ENCODE results near the gene TFDP2.

TFDP2 gene

DNA sequence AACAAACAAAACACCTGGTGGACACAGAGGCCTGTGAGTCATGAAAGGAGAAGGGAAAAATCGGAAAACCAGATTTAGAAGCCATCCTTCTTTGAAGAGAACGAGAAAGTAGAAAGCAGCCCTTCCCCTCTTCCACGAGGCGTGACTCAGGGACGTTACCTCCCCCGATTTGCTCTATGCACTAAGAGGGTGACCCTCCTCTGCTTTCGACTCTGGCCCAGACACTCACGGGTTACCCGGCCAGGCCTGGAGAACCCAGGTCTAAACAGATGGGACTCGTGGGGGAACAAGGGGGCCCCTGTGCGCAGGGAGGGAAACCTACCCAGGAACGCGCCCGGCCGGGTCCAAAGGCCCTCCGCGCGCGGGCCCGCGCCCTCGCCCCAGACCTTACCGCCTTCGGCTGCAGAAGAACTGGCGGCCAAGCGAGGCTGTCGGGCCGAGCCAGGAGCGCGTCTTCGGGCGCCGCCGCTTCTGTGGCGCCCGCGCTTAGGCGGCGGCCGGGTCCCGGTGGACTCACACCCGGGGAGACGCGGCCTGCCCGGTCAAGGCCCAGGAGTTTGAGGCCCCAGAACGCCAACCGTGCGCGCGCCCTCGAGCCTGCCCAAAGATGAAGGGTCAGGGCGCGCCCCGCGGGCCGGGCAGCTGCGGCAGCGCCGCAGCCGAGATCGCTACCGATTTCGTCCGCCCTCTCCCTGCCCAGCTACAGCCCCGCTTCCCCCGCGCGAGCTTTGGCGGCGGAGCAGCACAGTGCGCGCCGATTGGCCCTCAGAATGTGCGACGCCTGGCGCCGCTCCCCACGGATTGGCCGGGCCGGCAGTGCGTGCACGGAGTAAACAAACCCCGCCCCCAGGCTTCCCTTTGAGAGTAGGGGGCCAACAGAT, at the start of gene TFDP2:
Gene TFDP2, minus strand, starts transcription at position 753 of the 881 bp plus-strand sequence. CDS start 47,795 bp downstream, outside the sequence.
- TF ChIP-seq CEBPB (IDR thresholded peaks at IDR 0.05) (no peak), TAF1 (IDR thresholded peaks at IDR 0.05; ENCODE audit: low read depth) (peak; percentile 46; the same call in 1 of the 2 replicates), MAX (IDR thresholded peaks at IDR 0.05) (peak; percentile 82), NFIC (IDR thresholded peaks at IDR 0.05) (no peak), REST (IDR thresholded peaks at IDR 0.05; ENCODE audit: low read depth) (no peak), YY1 (IDR thresholded peaks at IDR 0.05; ENCODE audit: low read depth) (no peak), EGR1 (IDR thresholded peaks at IDR 0.05) (no peak), FOXM1 (IDR thresholded peaks at IDR 0.05; ENCODE audit: borderline replicate concordance, low read depth) (no peak), TEAD4 (IDR thresholded peaks at IDR 0.05) (no peak), USF1 (IDR thresholded peaks at IDR 0.05) (no peak), CREB1 (IDR thresholded peaks at IDR 0.05; ENCODE audit: low read depth) (peak; percentile 38; the same call in 1 of the 2 replicates), ZBTB7A (IDR thresholded peaks at IDR 0.05; ENCODE audit: low read depth) (no peak; the same call in 1 of the 2 replicates), EP300 (IDR thresholded peaks at IDR 0.05; ENCODE audit: borderline replicate concordance) (no peak), TCF12 (IDR thresholded peaks at IDR 0.05; ENCODE audit: low read depth) (0 out of 2 replicates have a peak, but pooled peaks have one; percentile 48), RAD21 (IDR thresholded peaks at IDR 0.05; ENCODE audit: low read depth) (no peak)

- TF ChIP-seq USF1 (IDR thresholded peaks at IDR 0.05) (no peak), CREB1 (IDR thresholded peaks at IDR 0.05; ENCODE audit: low read depth) (no peak), FOXM1 (IDR thresholded peaks at IDR 0.05; ENCODE audit: borderline replicate concordance, low read depth) (no peak), TAF1 (IDR thresholded peaks at IDR 0.05; ENCODE audit: low read depth) (no peak), EP300 (IDR thresholded peaks at IDR 0.05; ENCODE audit: borderline replicate concordance) (no peak), TCF12 (IDR thresholded peaks at IDR 0.05; ENCODE audit: low read depth) (no peak), TEAD4 (IDR thresholded peaks at IDR 0.05) (no peak), NFIC (IDR thresholded peaks at IDR 0.05) (no peak), REST (IDR thresholded peaks at IDR 0.05; ENCODE audit: low read depth) (no peak), YY1 (IDR thresholded peaks at IDR 0.05; ENCODE audit: low read depth) (no peak), RAD21 (IDR thresholded peaks at IDR 0.05; ENCODE audit: low read depth) (no peak)
Measured at GRCh38 chr3:142188846-142189245, 39.5 kb upstream of the TFDP2 start.

- TF ChIP-seq RAD21 (IDR thresholded peaks at IDR 0.05; ENCODE audit: low read depth) (peak; percentile 45), CREB1 (IDR thresholded peaks at IDR 0.05; ENCODE audit: low read depth) (no peak)
Measured at GRCh38 chr3:142180761-142181362, 31.5 kb upstream of the TFDP2 start.

- TF ChIP-seq TAF1 (IDR thresholded peaks at IDR 0.05; ENCODE audit: low read depth): no peak
- TF ChIP-seq EGR1 (IDR thresholded peaks at IDR 0.05): no peak
- no peak for TF ChIP-seq TEAD4 (IDR thresholded peaks at IDR 0.05)
- no peak for TF ChIP-seq NFIC (IDR thresholded peaks at IDR 0.05)
- no peak for TF ChIP-seq FOXM1 (IDR thresholded peaks at IDR 0.05; ENCODE audit: borderline replicate concordance, low read depth)
- TF ChIP-seq REST (IDR thresholded peaks at IDR 0.05; ENCODE audit: low read depth): no peak
- TF ChIP-seq MAX (IDR thresholded peaks at IDR 0.05): no peak
- no peak for TF ChIP-seq CEBPB (IDR thresholded peaks at IDR 0.05)
- TF ChIP-seq YY1 (IDR thresholded peaks at IDR 0.05; ENCODE audit: low read depth): no peak
- no peak for TF ChIP-seq ZBTB7A (IDR thresholded peaks at IDR 0.05; ENCODE audit: low read depth)
- TF ChIP-seq EP300 (IDR thresholded peaks at IDR 0.05; ENCODE audit: borderline replicate concordance): no peak
- TF ChIP-seq TCF12 (IDR thresholded peaks at IDR 0.05; ENCODE audit: low read depth): no peak
- no peak for TF ChIP-seq USF1 (IDR thresholded peaks at IDR 0.05)
- no peak for TF ChIP-seq CREB1 (IDR thresholded peaks at IDR 0.05; ENCODE audit: low read depth)
- TF ChIP-seq RAD21 (IDR thresholded peaks at IDR 0.05; ENCODE audit: low read depth): no peak
Measured at GRCh38 chr3:142175478-142175877, 26.1 kb upstream of the TFDP2 start.
